HG02870 (cell line): ENCODE results near the gene COL5A3.
"Not testable (repeated sequence)": the region's sequence is repeated elsewhere in the genome, so short reads cannot be mapped to it uniquely, and the experiment has no call there.

Experiments used
- ATAC-seq: cut with Tn5 transposase; IDR thresholded peaks from one replicate; pipeline ENCODE4 v1.9.1; 2021; ENCODE audit warnings: mild to moderate bottlenecking, moderate library complexity; ENCODE audit not compliant: unreplicated experiment

Gene COL5A3

GRCh38 chr19:10010247-10010691 is at the start of gene COL5A3:
Gene COL5A3 (minus strand): TSS chr19:10010504. CDS start chr19:10010385, 119 bp downstream.
- ATAC-seq: no peak

GRCh38 chr19:10052602-10053360 is 42.5 kb upstream of the COL5A3 start:
- ATAC-seq: no peak

- no peak for ATAC-seq
These were observed 39.3 kb upstream of the COL5A3 start for GRCh38 chr19:10049626-10050025.

GRCh38 chr19:10045371-10045770 is 35.1 kb upstream of the COL5A3 start:
- no peak for ATAC-seq

GRCh38 chr19:10044390-10044789 is 34.1 kb upstream of the COL5A3 start:
- no peak for ATAC-seq

GRCh38 chr19:10043286-10043927 is 33.1 kb upstream of the COL5A3 start:
- ATAC-seq: no peak

GRCh38 chr19:10037809-10038208 is 27.5 kb upstream of the COL5A3 start:
- no peak for ATAC-seq

- ATAC-seq: no peak
These were observed 27.1 kb upstream of the COL5A3 start for GRCh38 chr19:10037367-10037766.

- ATAC-seq: no peak
These were observed 26.3 kb upstream of the COL5A3 start for GRCh38 chr19:10036601-10037071.

GRCh38 chr19:10033614-10034013 is 23.3 kb upstream of the COL5A3 start:
- no peak for ATAC-seq

GRCh38 chr19:10027158-10027997 is 17.1 kb upstream of the COL5A3 start:
- ATAC-seq: no peak

GRCh38 chr19:10026744-10027143 is 16.4 kb upstream of the COL5A3 start:
- no peak for ATAC-seq

- ATAC-seq: not testable (repeated sequence)
These were observed 12.8 kb upstream of the COL5A3 start for GRCh38 chr19:10023096-10023495.

- ATAC-seq: no peak
These were observed 11.6 kb upstream of the COL5A3 start for GRCh38 chr19:10021863-10022262.

GRCh38 chr19:10021446-10021845 is 11.1 kb upstream of the COL5A3 start:
- no peak for ATAC-seq

GRCh38 chr19:10020851-10021250 is 10.5 kb upstream of the COL5A3 start:
- ATAC-seq: no peak

- ATAC-seq: no peak
These were observed 8.9 kb upstream of the COL5A3 start for GRCh38 chr19:10019246-10019645.

- no peak for ATAC-seq
These were observed 8.5 kb upstream of the COL5A3 start for GRCh38 chr19:10018786-10019185.

GRCh38 chr19:10018263-10018662 is 8.0 kb upstream of the COL5A3 start:
- ATAC-seq: no peak

- ATAC-seq: no peak
These were observed 3.7 kb upstream of the COL5A3 start for GRCh38 chr19:10013834-10014618.

- no peak for ATAC-seq
These were observed 3.0 kb upstream of the COL5A3 start, which contains the start of gene RDH8 for GRCh38 chr19:10013316-10013715. Gene RDH8 (plus strand): TSS chr19:10013483. CDS start chr19:10013498, 15 bp downstream.
